ENCODE measurements around the gene CRYBG1.

CRYBG1 gene

GRCh38 chr6:106425382-106425781 is 64.9 kb downstream of the CRYBG1 start:
- no peak for DNase-seq

- DNase-seq = no peak
These were observed 65.9 kb downstream of the CRYBG1 start for GRCh38 chr6:106426250-106426970.

DNA sequence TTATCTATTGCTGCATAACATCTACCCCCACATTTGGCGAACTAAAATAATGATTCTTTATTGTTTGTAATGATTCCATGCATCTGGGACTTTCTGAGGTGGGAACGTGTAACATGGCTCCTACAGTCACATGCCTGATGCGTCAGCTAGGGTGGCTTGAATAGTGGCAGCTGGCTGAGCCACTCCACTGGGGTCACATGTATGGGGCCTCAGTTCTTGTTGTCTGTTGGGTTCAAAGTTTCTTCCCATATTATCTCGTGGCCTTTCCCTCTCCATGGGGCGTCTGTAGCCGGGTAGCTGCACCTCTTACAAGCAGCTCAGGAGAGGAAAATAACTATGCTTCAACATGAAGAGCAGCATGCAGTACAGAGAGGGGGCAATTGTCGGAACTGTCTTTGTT is 69.9 kb downstream of the CRYBG1 start:
- DNase-seq = no peak

DNA sequence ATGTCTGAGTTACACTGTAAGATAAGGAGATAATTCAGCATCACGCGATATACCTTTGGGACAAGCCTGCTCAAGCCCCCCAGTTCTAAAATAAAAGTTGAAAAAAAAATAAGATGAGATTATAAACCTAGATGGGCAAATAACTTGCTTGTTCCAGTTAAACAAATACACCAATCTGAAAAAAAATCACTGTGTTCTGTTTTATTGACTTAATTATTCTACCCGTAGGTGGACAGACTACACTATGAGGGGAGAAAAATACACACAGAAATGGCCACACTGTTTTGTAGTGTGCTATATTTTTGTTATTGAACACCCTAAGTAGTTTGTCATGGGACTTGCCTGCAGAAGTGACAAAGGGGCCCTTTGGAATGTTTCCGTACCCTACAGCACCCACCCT is 70.9 kb downstream of the CRYBG1 start:
- DNase-seq = no peak

- no peak for DNase-seq
These were observed 71.5 kb downstream of the CRYBG1 start for GRCh38 chr6:106431972-106432371.

DNA sequence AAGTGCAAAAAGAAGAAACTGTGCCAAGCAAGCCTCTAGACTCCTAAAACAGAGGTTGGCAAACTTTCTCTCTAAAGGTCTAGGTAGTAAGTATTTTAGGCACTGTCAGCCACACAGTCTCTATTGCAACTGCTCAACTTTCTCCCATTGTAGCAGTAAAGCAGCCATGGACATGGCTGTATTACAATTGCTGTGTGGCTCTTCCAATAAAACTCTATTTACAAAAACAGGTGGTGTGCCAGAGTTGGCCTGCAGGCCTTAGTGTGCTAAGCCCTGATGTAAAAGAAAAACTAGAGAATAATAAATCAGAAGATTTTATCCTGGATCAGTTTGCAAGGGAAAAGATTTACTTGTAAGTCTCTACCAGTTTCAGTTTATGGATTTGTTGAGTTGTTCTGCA is 74.0 kb downstream of the CRYBG1 start:
- no peak for DNase-seq

- no peak for DNase-seq
These were observed 78.9 kb downstream of the CRYBG1 start for GRCh38 chr6:106439459-106439858.

GRCh38 chr6:106440546-106440945 is 80.0 kb downstream of the CRYBG1 start:
- no peak for DNase-seq

DNA sequence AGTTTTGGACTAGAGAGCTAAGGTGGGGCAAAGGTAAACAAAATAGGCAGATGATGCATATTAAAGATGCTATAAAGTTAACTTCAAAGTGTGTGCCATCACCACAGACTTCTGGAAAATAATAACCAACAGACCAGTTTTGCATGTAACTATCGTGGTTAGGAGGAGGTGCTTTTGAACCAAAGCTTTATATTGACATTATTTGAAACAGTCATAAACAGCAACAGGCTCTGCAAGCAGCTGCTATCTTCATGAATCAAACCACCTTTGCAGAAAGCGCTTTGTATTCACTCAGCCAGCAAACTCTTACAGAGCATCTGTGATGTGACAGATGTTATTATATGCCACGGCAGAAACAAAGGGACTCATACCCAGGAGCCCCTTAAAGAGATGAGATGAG is 81.9 kb downstream of the CRYBG1 start:
- no peak for DNase-seq

DNA sequence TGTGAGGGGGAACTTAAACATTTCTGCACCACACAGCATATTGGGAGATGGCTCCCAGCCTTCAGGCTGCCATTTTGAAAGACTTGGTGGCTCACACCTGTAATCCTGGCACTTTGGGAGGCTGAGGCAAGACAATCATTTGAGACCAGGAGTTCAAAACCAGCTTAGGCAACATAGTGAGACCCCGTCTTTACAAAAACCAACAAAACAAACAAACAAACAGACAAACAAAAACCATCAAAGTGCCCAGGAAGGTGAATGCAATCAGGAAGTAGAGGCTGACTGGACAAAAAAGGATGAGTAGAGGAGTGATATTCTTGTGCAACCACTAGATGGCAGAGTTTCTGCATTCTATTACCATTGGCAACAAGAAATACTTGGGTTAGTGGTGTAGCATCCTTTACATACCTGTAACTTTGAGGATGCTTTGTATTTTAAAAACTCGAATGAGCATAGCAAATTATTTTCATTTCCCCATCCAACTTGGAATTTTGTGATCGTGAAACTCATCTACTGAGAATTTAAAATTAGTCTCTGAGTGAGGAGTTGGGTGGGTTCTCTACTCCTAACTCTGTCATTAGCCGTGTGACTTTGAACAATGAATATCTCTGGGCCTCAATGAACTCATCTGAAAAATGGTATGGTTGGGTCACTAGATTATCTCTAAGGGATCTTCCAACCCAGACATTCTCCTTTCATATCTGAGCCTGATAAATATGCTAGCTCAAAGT is 84.4 kb downstream of the CRYBG1 start:
- peak; percentile 75 for DNase-seq

DNA sequence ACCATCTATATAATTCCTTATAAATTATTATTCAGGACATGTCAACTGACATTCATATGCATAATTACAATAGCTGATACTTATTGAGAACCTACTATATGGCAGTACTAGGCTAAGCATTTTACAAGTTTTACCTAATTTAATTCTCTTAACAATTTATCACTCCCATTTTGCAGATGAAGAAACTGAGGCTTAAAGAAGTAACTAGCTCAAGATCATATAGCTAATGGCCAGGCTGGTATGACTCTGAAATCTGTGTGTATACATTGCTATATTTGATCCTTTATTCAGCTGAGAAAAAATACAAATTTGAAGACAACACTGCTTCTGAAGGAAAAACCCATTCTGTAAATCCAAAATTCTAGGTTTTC is 85.0 kb downstream of the CRYBG1 start:
- no peak for DNase-seq

DNA sequence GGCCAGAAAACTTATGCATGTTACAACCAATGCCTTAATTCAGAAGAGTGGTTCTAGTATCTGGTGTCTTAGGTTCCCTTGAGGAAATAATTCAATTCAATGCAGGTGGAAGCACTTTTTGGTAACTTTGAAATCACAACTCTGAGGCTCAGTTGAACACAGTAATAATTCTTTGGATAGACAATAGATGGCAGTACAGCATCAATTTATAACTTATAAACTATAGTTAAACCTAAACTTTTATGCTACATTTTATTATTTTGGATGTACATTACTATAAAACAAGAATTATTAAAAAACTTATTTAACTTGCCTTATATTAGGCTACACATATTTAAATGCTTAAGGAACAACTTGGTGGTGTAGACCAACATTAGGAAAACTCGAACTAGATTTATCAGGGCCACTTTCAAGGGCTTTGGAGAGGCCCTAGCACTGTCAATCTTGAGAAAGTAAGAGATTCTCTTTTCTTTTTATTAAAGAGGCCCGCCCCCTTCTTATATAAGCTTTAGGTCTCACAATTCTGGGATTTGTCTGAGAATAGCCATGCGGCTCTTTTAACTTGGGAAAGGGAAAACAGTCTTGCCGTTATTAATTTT is 85.9 kb downstream of the CRYBG1 start:
- peak; percentile 44 for DNase-seq

- DNase-seq = no peak
These were observed 86.5 kb downstream of the CRYBG1 start for GRCh38 chr6:106446983-106447382.

- DNase-seq = no peak
These were observed 87.5 kb downstream of the CRYBG1 start for GRCh38 chr6:106448000-106448426.

GRCh38 chr6:106450653-106451052 is 90.1 kb downstream of the CRYBG1 start:
- no peak for DNase-seq

- no peak for DNase-seq
These were observed 90.9 kb downstream of the CRYBG1 start for GRCh38 chr6:106451439-106451838.

GRCh38 chr6:106452628-106453027 is 92.1 kb downstream of the CRYBG1 start:
- no peak for DNase-seq

DNA sequence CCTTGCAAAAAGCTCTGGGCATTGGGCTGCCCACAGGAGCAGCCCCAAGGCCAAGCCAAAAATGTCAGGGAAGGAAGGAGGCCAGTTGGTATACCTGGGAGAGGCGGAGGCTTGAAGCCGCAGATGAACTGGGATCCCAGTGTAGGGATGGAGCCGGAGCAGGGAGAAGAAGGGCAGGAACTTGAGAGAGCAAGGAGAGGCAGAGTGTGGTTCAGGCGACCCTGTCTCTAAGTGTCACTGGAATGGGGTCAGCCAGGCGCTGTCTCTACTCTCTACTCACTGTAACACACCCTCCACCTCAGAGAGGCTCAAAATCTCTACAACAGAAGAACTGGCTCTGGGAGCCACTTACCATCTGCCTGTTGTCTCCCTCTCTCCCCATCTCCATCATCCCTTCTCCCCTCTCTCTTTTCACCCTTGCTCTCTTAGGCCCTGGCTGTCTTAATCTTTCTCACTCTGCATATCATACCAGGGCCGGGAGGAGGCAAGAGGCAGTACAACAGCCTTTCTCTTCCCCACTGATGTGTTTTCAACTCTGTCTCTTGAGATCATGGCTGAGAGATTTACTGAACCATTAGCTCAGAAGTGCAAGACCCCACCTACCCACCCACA is 93.3 kb downstream of the CRYBG1 start:
- DNase-seq = peak; percentile 28

- no peak for DNase-seq
These were observed 96.2 kb downstream of the CRYBG1 start for GRCh38 chr6:106456756-106457155.

DNA sequence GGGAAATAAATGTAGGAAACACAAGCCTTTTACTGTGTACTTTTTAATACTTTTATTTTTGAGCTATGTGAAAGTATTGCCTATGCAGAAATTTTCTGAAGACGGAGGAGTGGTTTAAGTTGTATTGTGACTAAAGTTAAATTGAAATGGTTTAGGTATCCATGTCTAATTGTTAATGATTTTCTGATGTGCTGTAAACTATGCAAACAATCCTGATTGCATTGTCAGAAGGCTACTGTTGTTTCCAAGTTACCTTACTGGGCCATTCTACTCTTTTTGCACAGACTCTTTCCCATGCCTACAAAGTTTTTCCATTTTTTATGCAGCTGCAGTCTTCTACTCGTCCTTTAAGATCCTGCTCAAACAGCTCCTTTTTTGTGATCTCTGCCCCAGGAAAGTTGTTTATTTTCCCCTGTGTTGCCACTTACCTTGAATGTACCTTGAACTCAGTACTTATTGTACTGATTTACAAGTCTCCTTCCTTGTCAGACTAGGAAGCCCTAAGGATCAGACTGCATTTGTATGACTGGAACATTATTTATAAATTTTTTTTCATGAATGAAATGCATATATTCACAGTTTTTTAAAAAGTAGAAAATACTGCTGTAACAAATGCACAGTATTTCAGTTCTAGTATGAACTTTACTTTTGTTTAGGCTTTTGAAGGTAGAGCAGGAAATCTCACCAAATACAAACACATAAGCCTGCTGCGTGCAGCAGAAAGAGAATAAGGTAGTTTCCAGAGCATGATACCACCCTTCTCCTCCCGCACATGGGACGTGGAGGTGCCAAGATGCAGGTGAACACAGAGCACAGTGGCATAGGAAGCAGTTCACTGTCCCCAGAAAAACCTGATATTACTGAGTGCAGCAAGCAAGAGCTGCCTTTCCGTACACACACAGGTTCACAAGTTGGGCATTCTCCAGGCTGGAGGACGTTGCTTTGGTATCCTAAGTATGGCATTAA is 97.8 kb downstream of the CRYBG1 start:
- no peak for DNase-seq

DNA sequence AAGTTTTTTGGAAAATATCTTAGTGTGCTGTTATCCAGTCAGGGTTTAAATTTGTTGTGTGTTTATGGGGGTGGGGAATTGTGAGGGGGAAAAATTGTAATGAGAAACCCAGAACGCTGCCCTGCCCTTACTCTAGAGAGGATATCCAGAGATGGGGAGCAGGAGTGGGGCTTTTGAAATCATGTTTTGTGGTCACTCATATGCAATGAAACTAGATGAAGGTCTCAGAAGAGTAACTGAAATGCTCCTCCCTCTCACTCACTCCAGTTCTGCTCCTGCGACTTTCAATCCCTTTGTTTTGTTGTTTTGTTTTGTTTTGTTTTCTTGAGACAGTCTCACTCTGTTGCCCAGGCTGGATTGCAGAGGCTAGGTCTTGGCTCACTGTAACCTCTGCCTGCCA is 100.0 kb downstream of the CRYBG1 start:
- no peak for DNase-seq

- DNase-seq = no peak
These were observed 100.6 kb downstream of the CRYBG1 start for GRCh38 chr6:106461084-106461483.
